PC-9 (cell line): ENCODE results near the gene CENPC.

Experiments
- EZH2 ChIP-seq: fragments of 200-600 bp; sonication (generic); IDR thresholded peaks from 2 replicates; pipeline ENCODE4 v1.8.0; 2017; ENCODE audit warnings: antibody characterized with exemption, low read depth
- TF ChIP-seq, protein P1 (sequence below): fragments of 200-600 bp; sonication (generic); conservative IDR thresholded peaks from 2 replicates; pipeline ENCODE4 v1.6.1; 2017; ENCODE audit warnings: mixed run types, antibody characterized with exemption, mild to moderate bottlenecking, moderate library complexity

DNA sequence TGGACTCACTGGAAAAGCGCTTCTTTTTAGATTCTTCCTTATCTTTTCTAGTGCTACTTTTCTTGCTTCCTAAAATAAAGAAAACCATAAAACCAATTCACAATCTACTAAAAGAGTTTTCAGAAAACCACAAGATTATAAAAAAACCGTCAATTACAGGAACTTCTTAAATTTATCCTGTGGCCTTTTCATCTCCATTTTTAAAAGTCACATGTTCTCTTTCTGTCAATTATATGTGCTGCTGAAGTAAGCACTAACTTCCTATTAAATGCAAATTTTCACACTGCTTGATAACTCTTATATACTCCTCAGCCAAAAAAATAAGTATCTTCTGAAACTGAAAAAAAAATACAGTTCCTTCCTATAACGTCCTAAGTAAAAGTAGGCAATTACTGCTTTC is 32.8 kb downstream of the CENPC start:
- TF ChIP-seq, protein P1, sequence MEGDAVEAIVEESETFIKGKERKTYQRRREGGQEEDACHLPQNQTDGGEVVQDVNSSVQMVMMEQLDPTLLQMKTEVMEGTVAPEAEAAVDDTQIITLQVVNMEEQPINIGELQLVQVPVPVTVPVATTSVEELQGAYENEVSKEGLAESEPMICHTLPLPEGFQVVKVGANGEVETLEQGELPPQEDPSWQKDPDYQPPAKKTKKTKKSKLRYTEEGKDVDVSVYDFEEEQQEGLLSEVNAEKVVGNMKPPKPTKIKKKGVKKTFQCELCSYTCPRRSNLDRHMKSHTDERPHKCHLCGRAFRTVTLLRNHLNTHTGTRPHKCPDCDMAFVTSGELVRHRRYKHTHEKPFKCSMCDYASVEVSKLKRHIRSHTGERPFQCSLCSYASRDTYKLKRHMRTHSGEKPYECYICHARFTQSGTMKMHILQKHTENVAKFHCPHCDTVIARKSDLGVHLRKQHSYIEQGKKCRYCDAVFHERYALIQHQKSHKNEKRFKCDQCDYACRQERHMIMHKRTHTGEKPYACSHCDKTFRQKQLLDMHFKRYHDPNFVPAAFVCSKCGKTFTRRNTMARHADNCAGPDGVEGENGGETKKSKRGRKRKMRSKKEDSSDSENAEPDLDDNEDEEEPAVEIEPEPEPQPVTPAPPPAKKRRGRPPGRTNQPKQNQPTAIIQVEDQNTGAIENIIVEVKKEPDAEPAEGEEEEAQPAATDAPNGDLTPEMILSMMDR = no peak
- TF ChIP-seq EZH2 = no peak
